GM12865 (cell line): ENCODE data around the gene LIPA.

Source experiments
- DNase-seq: peaks from one replicate; pipeline ENCODE4 v3.0.0; 2010; ENCODE audit warnings: low read depth
- H3K4me3 ChIP-seq: 2 replicates; pipeline ENCODE4 v1.5.1; 2011; ENCODE audit warnings: mild to moderate bottlenecking, low read depth, low read length, control low read depth
- TF ChIP-seq, protein P1 (sequence below): IDR thresholded peaks from 2 replicates; pipeline ENCODE4 v1.5.1; 2011; ENCODE audit warnings: low read length, control low read depth, low read depth, inconsistent platforms; ENCODE audit not compliant: insufficient read depth; ENCODE audit errors: missing control alignments

Gene LIPA

GRCh38 chr10:89271532-89271931 lies 20.0 kb upstream of the LIPA start:
- DNase-seq: no peak
- H3K4me3 ChIP-seq: no peak overlapping the region
- TF ChIP-seq, protein P1, sequence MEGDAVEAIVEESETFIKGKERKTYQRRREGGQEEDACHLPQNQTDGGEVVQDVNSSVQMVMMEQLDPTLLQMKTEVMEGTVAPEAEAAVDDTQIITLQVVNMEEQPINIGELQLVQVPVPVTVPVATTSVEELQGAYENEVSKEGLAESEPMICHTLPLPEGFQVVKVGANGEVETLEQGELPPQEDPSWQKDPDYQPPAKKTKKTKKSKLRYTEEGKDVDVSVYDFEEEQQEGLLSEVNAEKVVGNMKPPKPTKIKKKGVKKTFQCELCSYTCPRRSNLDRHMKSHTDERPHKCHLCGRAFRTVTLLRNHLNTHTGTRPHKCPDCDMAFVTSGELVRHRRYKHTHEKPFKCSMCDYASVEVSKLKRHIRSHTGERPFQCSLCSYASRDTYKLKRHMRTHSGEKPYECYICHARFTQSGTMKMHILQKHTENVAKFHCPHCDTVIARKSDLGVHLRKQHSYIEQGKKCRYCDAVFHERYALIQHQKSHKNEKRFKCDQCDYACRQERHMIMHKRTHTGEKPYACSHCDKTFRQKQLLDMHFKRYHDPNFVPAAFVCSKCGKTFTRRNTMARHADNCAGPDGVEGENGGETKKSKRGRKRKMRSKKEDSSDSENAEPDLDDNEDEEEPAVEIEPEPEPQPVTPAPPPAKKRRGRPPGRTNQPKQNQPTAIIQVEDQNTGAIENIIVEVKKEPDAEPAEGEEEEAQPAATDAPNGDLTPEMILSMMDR: no peak

DNA sequence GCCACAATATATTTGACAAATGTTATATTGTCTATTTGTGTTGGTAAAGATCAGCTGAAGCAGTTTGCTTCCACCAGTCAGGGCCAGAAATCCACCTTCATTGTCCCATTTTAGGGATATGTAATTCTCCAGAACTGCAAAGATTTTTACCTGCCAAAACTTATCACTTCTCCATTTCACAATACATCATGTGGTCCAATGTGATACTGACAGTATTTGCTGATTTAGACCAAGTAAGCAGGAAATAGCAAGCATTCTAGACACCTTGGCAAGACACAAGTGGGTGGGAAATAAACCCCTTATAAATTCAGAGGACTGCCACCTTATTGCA lies 18.5 kb upstream of the LIPA start:
- no peak overlapping the region for H3K4me3 ChIP-seq
- no peak for DNase-seq
- TF ChIP-seq, protein P1: no peak

- no peak overlapping the region for H3K4me3 ChIP-seq
- DNase-seq: no peak
- TF ChIP-seq, protein P1: no peak
Observed at GRCh38 chr10:89269433-89270152, 18.0 kb upstream of the LIPA start.

- no peak for DNase-seq
- TF ChIP-seq, protein P1: no peak
- H3K4me3 ChIP-seq: no peak overlapping the region
Observed at GRCh38 chr10:89266721-89267453, 15.3 kb upstream of the LIPA start.

DNA sequence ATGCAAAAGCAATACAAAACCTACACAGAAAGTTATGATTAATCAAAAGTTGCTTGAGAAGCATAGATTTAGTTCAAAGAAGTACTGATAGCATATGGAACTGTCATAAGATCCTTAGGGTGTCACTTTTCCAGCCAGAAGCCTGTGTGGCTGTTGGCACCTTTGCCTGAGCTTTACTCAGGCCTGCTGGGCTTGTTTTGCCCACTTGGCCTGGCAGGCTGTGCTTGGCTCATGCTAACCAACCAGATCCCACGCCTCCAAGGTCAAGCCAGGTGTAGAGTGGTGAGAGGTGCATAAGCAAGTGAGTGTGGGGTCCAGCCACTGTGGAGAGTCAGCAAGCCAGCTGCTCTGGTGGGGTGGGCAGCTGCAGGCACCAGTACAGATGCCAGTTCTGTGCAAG lies 12.0 kb upstream of the LIPA start:
- no peak for DNase-seq
- H3K4me3 ChIP-seq: no peak overlapping the region
- TF ChIP-seq, protein P1: no peak

- TF ChIP-seq, protein P1: no peak
- no peak for DNase-seq
- no peak overlapping the region for H3K4me3 ChIP-seq
Observed at GRCh38 chr10:89263091-89263490, 11.5 kb upstream of the LIPA start.
